ENCODE measurements around the gene RELL1.

DNA sequence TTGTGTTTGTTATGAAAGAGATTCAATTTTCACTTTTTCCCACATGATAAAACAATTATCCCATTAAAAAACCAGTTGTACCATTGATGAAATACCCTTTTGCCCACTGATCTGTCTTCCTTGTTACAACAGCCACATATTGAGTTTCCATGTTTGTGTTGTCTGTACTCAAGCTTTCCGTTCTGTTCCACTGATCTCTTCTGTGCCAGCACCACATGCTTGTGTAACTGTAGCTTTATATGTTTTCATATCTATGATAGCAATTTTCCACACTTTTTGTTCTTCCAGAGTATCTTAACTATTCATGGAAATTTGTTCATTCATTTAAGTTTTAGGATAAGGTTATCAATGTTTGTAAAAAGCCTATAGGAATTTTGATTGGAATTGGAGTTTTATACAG is 24.3 kb upstream of the RELL1 start:
- no peak for TF ChIP-seq POLR2A (IDR thresholded peaks at IDR 0.05)
- TF ChIP-seq, protein P1, sequence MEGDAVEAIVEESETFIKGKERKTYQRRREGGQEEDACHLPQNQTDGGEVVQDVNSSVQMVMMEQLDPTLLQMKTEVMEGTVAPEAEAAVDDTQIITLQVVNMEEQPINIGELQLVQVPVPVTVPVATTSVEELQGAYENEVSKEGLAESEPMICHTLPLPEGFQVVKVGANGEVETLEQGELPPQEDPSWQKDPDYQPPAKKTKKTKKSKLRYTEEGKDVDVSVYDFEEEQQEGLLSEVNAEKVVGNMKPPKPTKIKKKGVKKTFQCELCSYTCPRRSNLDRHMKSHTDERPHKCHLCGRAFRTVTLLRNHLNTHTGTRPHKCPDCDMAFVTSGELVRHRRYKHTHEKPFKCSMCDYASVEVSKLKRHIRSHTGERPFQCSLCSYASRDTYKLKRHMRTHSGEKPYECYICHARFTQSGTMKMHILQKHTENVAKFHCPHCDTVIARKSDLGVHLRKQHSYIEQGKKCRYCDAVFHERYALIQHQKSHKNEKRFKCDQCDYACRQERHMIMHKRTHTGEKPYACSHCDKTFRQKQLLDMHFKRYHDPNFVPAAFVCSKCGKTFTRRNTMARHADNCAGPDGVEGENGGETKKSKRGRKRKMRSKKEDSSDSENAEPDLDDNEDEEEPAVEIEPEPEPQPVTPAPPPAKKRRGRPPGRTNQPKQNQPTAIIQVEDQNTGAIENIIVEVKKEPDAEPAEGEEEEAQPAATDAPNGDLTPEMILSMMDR (IDR thresholded peaks at IDR 0.05) = no peak

All from body of pancreas (tissue), 4 donors.